PC-3 (cell line): ENCODE measurements around the gene AP3S1. TPM values are rescaled to one million over a fixed set of nuclear protein-coding genes. Genes with fewer than 3 reads are reported as not detected.

Source experiments
- ATAC-seq: fragments of 200-7000 bp; cut with Tn5 transposase; 2 replicates; pipeline ENCODE4 v1.9.1; 2020; ENCODE audit warnings: mild to moderate bottlenecking, moderate library complexity
- BruUV-seq: library from RNA; stranded (reverse); fragments of 400-500 nt; replicated peaks from 2 replicates; lab custom pipeline; 2021; lab: Mats Ljungman, UMichigan
- CTCF ChIA-PET: fragments of 300-600 bp; sonication (Branson Sonifier 250); formaldehyde crosslinking; loops from one replicate; lab custom pipeline; 2022; ENCODE audit warnings: antibody characterized with exemption; lab: Charles Lee
- POLR2A ChIA-PET: fragments of 300-600 bp; sonication (Branson Sonifier 250); formaldehyde crosslinking; loops from one replicate; lab custom pipeline; 2022; ENCODE audit warnings: antibody characterized with exemption; ENCODE audit not compliant: unreplicated experiment; lab: Charles Lee
- DNase-seq: peaks from one replicate; pipeline ENCODE4 v3.0.0-alpha.2; 2015
- H2AFZ ChIP-seq: fragments of 300-600 bp; sonication (generic); 2 replicates; pipeline ENCODE4 v1.6.0; 2016; ENCODE audit warnings: antibody characterized with exemption, low read length
- H3F3A ChIP-seq: fragments of 300-600 bp; sonication (generic); one replicate; pipeline ENCODE4 v1.6.0; 2017; ENCODE audit warnings: antibody characterized with exemption, low read length, control low read depth, mild to moderate bottlenecking; ENCODE audit not compliant: unreplicated experiment
- H3K27ac ChIP-seq: fragments of 300-600 bp; sonication (generic); 2 replicates; pipeline ENCODE4 v1.5.1; 2016; ENCODE audit warnings: mild to moderate bottlenecking, low read length
- H3K27me3 ChIP-seq: fragments of 300-600 bp; sonication (generic); 2 replicates; pipeline ENCODE4 v1.6.1; 2016; ENCODE audit warnings: low read length, mixed read lengths
- H3K36me3 ChIP-seq: fragments of 300-600 bp; sonication (generic); 2 replicates; pipeline ENCODE4 v1.6.1; 2016; ENCODE audit warnings: low read depth, mixed run types, low read length, mixed read lengths
- H3K4me1 ChIP-seq: fragments of 300-600 bp; sonication (generic); 2 replicates; pipeline ENCODE4 v1.5.1; 2016; ENCODE audit warnings: low read length; ENCODE audit not compliant: insufficient read depth
- H3K4me2 ChIP-seq: fragments of 300-600 bp; sonication (generic); 2 replicates; pipeline ENCODE4 v1.6.0; 2016; ENCODE audit warnings: low read length
- H3K4me3 ChIP-seq: fragments of 300-600 bp; sonication (generic); 2 replicates; pipeline ENCODE4 v1.5.1; 2016; ENCODE audit warnings: mild to moderate bottlenecking, low read length, mixed read lengths
- H3K79me2 ChIP-seq: fragments of 300-600 bp; sonication (generic); 2 replicates; pipeline ENCODE4 v1.6.1; 2017; ENCODE audit warnings: low read length, mixed read lengths
- H3K9ac ChIP-seq: fragments of 300-600 bp; sonication (generic); 2 replicates; pipeline ENCODE4 v1.6.0; 2016; ENCODE audit warnings: mild to moderate bottlenecking, low read length
- H3K9me2 ChIP-seq: fragments of 300-600 bp; sonication (generic); replicated peaks from 2 replicates; pipeline ENCODE4 v1.6.1; 2016; ENCODE audit warnings: mixed run types, low read length, mixed read lengths
- H3K9me3 ChIP-seq: fragments of 300-600 bp; sonication (generic); 2 replicates; pipeline ENCODE4 v1.6.1; 2016; ENCODE audit warnings: low read length, mixed read lengths
- H4K20me1 ChIP-seq: fragments of 300-600 bp; sonication (generic); 2 replicates; pipeline ENCODE4 v1.6.1; 2016; ENCODE audit warnings: low read length, mixed read lengths
- EZH2 ChIP-seq: fragments of 300-600 bp; sonication (generic); IDR thresholded peaks from one replicate; pipeline ENCODE4 v1.6.1; 2017; ENCODE audit warnings: antibody characterized with exemption, mild to moderate bottlenecking, low read length; ENCODE audit not compliant: unreplicated experiment
- EZH2phosphoT487 ChIP-seq: fragments of 300-600 bp; sonication (generic); IDR thresholded peaks from 2 replicates; pipeline ENCODE4 v1.6.1; 2018; ENCODE audit warnings: mild to moderate bottlenecking, antibody characterized with exemption, low read length, borderline replicate concordance
- intact Hi-C: fragments of 100-400 bp; cut with micrococcal nuclease; formaldehyde crosslinking; loops from 2 replicates; pipeline ENCODE4 v1.9.0; 2023
- total RNA-seq: library from RNA; depleted of rRNA; stranded (reverse); fragments of >200 nt; gene quantifications from 2 replicates; pipeline ENCODE4 v1.2.3, GENCODE V29; 2014
- TF ChIP-seq, protein P1 (sequence below): fragments of 300-600 bp; sonication (generic); conservative IDR thresholded peaks from 2 replicates; pipeline ENCODE4 v1.5.1; 2017; ENCODE audit warnings: antibody characterized with exemption, low read depth, mild to moderate bottlenecking, low read length

AP3S1 gene
- total RNA-seq, 1 experiment from 2014 or later = 48.2 TPM

DNA sequence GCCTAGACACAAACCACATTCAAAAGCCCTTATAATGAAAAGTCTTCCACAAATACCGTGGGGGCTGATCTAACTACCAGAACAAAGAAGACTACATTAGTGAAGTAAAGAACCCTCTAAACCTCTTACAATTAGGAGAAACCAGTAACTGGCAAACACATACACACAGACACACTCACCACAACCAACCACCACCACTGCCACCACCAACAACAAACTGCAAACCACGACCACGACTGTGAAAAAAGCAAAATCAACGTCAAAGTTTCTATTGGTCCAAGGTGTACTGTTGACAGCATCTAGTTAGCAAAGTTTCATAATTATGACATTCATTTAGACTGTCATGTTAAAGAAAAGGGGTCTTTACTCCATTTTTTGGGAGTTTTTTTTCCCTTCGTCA lies 28.0 kb upstream of the AP3S1 start:
- no peak overlapping the region for H3K27ac ChIP-seq
- ChIA-PET CTCF (no interaction called here), POLR2A (no interaction called here)
- H3K79me2 ChIP-seq = no peaks in the 10 kb centered on the region
- TF ChIP-seq, protein P1, sequence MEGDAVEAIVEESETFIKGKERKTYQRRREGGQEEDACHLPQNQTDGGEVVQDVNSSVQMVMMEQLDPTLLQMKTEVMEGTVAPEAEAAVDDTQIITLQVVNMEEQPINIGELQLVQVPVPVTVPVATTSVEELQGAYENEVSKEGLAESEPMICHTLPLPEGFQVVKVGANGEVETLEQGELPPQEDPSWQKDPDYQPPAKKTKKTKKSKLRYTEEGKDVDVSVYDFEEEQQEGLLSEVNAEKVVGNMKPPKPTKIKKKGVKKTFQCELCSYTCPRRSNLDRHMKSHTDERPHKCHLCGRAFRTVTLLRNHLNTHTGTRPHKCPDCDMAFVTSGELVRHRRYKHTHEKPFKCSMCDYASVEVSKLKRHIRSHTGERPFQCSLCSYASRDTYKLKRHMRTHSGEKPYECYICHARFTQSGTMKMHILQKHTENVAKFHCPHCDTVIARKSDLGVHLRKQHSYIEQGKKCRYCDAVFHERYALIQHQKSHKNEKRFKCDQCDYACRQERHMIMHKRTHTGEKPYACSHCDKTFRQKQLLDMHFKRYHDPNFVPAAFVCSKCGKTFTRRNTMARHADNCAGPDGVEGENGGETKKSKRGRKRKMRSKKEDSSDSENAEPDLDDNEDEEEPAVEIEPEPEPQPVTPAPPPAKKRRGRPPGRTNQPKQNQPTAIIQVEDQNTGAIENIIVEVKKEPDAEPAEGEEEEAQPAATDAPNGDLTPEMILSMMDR = no peak
- TF ChIP-seq EZH2phosphoT487 = no peak
- no peak for TF ChIP-seq EZH2
- intact Hi-C loops = no loop called here
- H4K20me1 ChIP-seq = no peaks in the 10 kb centered on the region
- no peak overlapping the region for H2AFZ ChIP-seq
- no peak overlapping the region for H3K4me2 ChIP-seq
- no peak overlapping the region for H3K9ac ChIP-seq
- H3K9me3 ChIP-seq = no peaks in the 10 kb centered on the region
- DNase-seq (no peak), ATAC-seq (no peak)
- no peaks in the 10 kb centered on the region for H3F3A ChIP-seq
- no TSS peak for BruUV-seq
- no peaks in the 10 kb centered on the region for H3K36me3 ChIP-seq
- H3K4me1 ChIP-seq = no peaks in the 10 kb centered on the region
- H3K9me2 ChIP-seq = no peaks in the 10 kb centered on the region
- H3K27me3 ChIP-seq = peaks cover 26% of the 10 kb centered on the region; the same call in 1 of the 2 replicates
- no peak overlapping the region for H3K4me3 ChIP-seq

DNA sequence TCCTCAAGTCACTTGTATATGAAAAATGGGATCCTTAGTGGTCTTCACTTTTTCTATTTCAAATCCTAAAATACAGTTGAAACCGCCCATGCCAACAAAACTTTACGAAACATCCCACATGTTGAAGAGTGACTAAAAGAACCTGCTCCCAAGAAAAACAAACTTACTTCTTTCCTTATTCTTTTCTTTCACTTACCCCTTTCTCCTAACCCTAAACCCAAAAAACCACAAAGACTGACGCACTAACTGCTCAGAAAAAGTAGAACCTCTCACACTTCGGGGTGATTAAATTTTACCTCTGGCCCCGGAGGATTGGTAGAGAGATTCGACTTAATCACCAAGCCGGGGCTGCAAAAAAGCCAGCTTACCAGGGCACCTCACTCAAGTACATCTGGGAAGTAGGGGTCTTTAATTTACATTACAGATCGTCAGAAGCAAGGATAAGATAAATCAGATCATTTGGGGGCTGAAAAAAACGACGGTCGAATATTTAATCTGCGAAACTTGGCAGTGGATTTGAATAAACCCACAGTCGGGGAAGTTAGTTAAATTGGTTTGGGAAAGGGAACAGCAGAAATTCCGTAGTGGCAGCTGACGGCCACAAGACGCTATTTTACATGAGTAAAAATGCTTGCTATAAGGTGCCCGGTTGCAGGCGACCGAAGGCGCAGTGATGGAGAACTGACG lies 26.6 kb upstream of the AP3S1 start:
- DNase-seq = no peak
- H2AFZ ChIP-seq = no peak overlapping the region
- no peaks in the 10 kb centered on the region for H3F3A ChIP-seq
- TF ChIP-seq EZH2phosphoT487 = no peak
- TF ChIP-seq EZH2 = no peak
- TF ChIP-seq, protein P1 = no peak
- no peaks in the 10 kb centered on the region for H3K4me1 ChIP-seq
- H3K27me3 ChIP-seq = peaks cover 26% of the 10 kb centered on the region; the same call in 1 of the 2 replicates
- H3K9me3 ChIP-seq = no peaks in the 10 kb centered on the region
- H3K4me3 ChIP-seq = no peak overlapping the region
- ATAC-seq = no peak
- no peak overlapping the region for H3K4me2 ChIP-seq
- H4K20me1 ChIP-seq = no peaks in the 10 kb centered on the region
- intact Hi-C loops = no loop called here
- no peaks in the 10 kb centered on the region for H3K79me2 ChIP-seq
- H3K9ac ChIP-seq = no peak overlapping the region
- CTCF ChIA-PET = no interaction called here
- no peaks in the 10 kb centered on the region for H3K36me3 ChIP-seq
- H3K9me2 ChIP-seq = no peaks in the 10 kb centered on the region
- POLR2A ChIA-PET = no interaction called here
- BruUV-seq = no TSS peak
- no peak overlapping the region for H3K27ac ChIP-seq

- H3K4me2 ChIP-seq = no peak overlapping the region
- no peaks in the 10 kb centered on the region for H3K9me3 ChIP-seq
- H2AFZ ChIP-seq = no peak overlapping the region
- no peak overlapping the region for H3K27ac ChIP-seq
- peaks cover 26% of the 10 kb centered on the region; the same call in 1 of the 2 replicates for H3K27me3 ChIP-seq
- no TSS peak for BruUV-seq
- H3K4me1 ChIP-seq = no peaks in the 10 kb centered on the region
- no peaks in the 10 kb centered on the region for H3K9me2 ChIP-seq
- DNase-seq (no peak), ATAC-seq (no peak)
- no peaks in the 10 kb centered on the region for H3K36me3 ChIP-seq
- no peaks in the 10 kb centered on the region for H3F3A ChIP-seq
- CTCF ChIA-PET = no interaction called here
- intact Hi-C loops = no loop called here
- TF ChIP-seq EZH2 (no peak), EZH2phosphoT487 (no peak)
- TF ChIP-seq, protein P1 = no peak
- no peak overlapping the region for H3K4me3 ChIP-seq
- POLR2A ChIA-PET = no interaction called here
- no peaks in the 10 kb centered on the region for H3K79me2 ChIP-seq
- H4K20me1 ChIP-seq = no peaks in the 10 kb centered on the region
- no peak overlapping the region for H3K9ac ChIP-seq
Measured at GRCh38 chr5:115815693-115816225, 26.0 kb upstream of the AP3S1 start.
